GM12874 (cell line): Measurements from ENCODE around the gene MYBPC1.
A peak's percentile ranks its signal among the peaks of the same experiment; 100 is the strongest.

Source experiments
- TF ChIP-seq, protein P1 (sequence below): IDR thresholded peaks from 2 replicates; pipeline ENCODE4 v1.5.1; 2011; ENCODE audit warnings: low read depth, mild to moderate bottlenecking, control low read depth, low read length, moderate library complexity; ENCODE audit not compliant: insufficient read depth

Gene MYBPC1

DNA sequence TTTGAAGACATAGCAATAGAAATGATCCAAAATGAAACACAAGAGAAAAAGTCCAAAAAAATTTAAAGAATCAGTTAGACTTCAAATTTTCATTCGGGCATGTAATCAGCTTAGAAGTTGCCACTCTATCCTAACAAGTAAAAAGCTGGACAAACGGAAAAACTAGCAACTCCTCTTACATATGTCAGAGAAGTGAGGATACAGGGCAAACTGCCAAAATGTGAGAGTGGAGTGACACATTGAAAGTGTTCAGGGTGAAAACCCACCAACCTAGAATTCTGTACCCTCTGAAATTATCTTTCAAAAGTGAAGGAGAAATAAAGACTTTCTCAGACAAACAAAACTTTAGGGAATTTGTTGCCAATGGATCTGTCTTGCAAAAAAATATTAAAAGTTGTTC lies 60.6 kb downstream of the MYBPC1 start:
- TF ChIP-seq, protein P1, sequence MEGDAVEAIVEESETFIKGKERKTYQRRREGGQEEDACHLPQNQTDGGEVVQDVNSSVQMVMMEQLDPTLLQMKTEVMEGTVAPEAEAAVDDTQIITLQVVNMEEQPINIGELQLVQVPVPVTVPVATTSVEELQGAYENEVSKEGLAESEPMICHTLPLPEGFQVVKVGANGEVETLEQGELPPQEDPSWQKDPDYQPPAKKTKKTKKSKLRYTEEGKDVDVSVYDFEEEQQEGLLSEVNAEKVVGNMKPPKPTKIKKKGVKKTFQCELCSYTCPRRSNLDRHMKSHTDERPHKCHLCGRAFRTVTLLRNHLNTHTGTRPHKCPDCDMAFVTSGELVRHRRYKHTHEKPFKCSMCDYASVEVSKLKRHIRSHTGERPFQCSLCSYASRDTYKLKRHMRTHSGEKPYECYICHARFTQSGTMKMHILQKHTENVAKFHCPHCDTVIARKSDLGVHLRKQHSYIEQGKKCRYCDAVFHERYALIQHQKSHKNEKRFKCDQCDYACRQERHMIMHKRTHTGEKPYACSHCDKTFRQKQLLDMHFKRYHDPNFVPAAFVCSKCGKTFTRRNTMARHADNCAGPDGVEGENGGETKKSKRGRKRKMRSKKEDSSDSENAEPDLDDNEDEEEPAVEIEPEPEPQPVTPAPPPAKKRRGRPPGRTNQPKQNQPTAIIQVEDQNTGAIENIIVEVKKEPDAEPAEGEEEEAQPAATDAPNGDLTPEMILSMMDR, result no peak

DNA sequence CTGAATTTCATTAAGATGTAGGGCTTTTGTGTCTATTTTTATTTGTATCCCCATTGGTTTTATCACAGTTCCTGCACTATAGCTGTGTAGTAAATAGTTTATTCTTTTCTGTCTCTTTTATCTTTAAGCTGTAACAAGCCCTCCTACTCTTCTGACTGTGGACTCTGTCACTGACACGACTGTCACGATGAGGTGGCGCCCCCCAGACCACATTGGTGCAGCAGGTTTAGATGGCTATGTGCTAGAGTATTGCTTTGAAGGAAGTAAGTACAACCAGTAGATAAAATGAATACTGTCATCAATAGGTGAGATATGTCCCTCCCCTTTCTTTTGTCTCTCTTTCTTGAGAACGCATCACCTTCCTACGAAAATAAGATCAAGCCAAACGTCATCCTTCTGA lies 68.5 kb downstream of the MYBPC1 start:
- TF ChIP-seq, protein P1, result no peak

DNA sequence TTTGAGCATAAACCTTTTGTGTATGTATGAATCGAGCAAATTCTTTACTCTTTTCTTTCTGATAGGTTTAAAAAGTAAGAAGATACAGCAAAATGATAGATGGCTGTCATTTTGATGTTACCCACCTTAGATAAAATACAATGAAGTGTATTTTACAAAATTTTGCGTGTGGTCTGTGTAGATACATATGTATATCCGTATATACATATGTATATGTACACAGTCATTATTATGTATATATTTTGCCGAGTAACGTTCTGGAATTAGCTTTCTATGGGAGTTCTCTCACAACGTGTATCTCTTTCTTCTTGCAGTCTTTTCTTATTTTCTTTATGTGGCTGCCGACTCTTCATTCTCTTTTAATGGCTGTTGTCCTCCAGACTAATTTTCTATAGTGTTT lies 70.2 kb downstream of the MYBPC1 start:
- TF ChIP-seq, protein P1, result no peak

DNA sequence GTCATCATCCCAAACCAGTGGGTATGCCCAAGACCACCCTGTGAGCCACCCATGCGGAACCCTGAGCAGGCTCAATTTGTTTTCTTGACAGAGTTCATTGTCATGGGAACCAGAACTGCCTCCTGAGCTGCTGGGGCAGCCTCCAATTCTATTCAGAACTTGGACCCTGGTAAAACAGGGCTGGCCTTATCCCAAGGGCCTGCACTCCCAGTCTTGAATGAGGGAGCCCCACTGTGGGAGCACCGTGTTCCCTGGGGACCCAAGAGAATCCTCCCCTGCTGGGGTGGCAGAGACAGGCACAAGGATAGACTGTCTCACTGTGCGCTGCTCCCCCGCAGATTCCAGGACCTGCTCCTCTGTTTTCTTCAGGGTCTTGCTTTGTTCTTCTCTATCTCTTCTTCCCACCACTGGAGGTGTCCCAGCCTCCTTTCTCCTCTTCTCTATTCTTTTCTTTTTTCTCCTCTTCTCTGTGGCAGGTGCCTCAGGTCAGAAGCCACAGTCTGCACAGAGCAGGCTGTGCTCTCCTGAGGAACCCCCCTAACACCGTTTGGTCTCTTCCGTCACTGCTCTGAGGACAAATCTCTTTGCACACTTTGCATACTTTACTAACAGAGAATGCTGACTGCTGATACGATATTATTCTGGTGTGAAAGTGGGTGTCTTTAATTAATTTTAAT lies 71.4 kb downstream of the MYBPC1 start:
- TF ChIP-seq, protein P1, result no peak

DNA sequence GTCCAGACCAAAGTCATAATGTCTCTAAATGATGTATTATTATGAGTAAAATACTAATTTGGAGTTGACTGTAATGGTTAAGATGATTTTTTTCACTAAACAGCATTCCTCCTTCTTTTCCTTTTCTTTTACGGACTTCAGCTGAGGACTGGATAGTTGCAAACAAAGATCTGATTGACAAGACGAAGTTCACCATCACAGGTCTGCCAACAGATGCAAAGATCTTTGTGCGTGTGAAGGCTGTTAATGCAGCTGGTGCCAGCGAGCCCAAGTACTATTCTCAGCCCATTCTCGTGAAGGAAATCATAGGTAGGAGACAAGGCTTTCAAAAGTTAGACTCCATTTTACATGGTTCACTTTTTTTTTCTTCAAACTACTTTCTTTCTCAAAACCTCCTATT lies 72.8 kb downstream of the MYBPC1 start:
- TF ChIP-seq, protein P1, result no peak

DNA sequence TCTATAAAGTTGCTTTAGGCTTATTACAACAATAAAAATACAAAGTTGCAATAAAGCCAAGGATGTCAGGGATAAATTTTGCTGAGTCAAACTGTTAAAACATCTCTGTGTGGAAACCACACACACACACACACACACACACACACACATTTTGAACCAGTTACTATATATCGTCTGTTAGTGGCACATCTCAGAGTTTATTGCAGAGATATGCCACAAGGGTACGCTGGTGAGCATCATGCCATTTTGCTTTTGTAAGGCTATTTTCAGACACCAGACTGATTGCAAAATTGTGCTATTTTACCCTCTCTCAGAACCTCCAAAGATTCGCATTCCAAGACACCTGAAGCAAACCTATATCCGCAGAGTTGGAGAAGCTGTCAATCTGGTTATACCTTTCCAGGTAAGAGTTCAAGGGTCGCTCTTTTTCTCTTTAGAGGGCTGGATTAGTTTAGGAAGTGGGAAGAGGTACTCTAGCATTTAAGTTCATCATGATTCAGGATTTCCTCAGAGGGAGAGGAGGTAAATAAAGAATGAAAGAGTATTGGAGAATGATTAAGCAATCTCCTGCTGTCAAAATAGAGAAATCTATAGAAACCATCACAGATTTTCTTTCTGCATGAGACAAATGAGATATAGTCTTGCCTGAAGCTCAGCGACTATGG lies 75.4 kb downstream of the MYBPC1 start:
- TF ChIP-seq, protein P1, result peak; percentile 61

DNA sequence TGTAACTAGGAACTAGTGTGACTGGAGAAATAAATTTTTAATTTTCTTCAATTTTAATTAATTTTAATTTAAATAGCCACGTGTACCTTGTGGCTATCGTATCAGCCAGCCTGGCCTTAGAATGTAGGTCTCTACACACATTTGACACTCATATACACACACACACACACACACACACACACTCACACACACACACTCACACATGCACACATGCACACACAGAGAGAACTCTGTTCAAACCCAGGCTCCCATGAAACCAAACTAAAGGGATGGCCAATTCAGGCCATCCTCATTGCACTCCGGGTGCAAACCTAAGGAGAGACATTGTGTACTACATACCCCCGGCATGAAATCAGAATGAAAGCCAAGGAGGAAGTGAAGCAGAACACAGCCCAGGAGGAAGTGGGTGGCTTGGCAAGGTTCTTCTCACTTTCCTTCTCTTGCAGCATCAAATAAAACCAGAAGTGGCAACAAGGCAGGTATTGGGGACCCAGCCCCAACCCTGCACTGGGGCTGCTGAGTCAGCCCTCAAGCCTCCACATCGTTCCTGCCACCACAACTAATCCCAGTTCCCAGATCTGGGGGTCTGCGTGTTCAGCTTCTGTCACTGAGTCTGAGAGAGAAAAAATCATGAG lies 76.5 kb downstream of the MYBPC1 start:
- TF ChIP-seq, protein P1, result no peak
